HepG2 (cell line): ENCODE results near the gene ANKRD11. TPM values are rescaled to one million over a fixed set of nuclear protein-coding genes. Genes with fewer than 3 reads are reported as not detected.

Source experiments
- ATRX ChIP-seq: sonication (generic); formaldehyde crosslinking; IDR thresholded peaks from 2 replicates; pipeline ENCODE4 v1.4.0; 2020; ENCODE audit warnings: missing genetic modification reagents, borderline replicate concordance
- ETV6 ChIP-seq: sonication (generic); formaldehyde crosslinking; conservative IDR thresholded peaks from 2 replicates; pipeline ENCODE4 v1.4.0; 2020; ENCODE audit warnings: missing genetic modification reagents
- FOXM1 ChIP-seq: sonication (generic); formaldehyde crosslinking; IDR thresholded peaks from 2 replicates; pipeline ENCODE4 v1.5.0; 2020; ENCODE audit warnings: missing genetic modification reagents
- GFI1 ChIP-seq: sonication (generic); formaldehyde crosslinking; IDR thresholded peaks from 2 replicates; pipeline ENCODE4 v1.5.0; 2020; ENCODE audit warnings: missing genetic modification reagents, mild to moderate bottlenecking, borderline replicate concordance
- GTF3A ChIP-seq: sonication (generic); formaldehyde crosslinking; conservative IDR thresholded peaks from 2 replicates; pipeline ENCODE4 v1.4.0; 2020; ENCODE audit warnings: mild to moderate bottlenecking, missing genetic modification reagents
- HOXA5 ChIP-seq: sonication (generic); formaldehyde crosslinking; IDR thresholded peaks from 2 replicates; pipeline ENCODE4 v1.4.0; 2020; ENCODE audit warnings: missing genetic modification reagents
- MAFK ChIP-seq, 2 experiments: IDR thresholded peaks in 1 of 2; conservative IDR thresholded peaks in 1 of 2; 2 replicates each; pipeline ENCODE4 v1.6.1; 2011; ENCODE audit warnings: improper control_type of control experiment in 2 of 2, low read length in 2 of 2
- MNT ChIP-seq: fragments of 450-650 bp; IDR thresholded peaks from 2 replicates; pipeline ENCODE4 v1.6.1; 2016
- SKI ChIP-seq: fragments of 450-650 bp; IDR thresholded peaks from one replicate; pipeline ENCODE4 v1.6.1; 2018; ENCODE audit warnings: mild to moderate bottlenecking; ENCODE audit not compliant: partially characterized antibody
- SMAD1 ChIP-seq: sonication (generic); formaldehyde crosslinking; IDR thresholded peaks from 2 replicates; pipeline ENCODE4 v1.4.0; 2020; ENCODE audit warnings: missing genetic modification reagents, low read depth, mild to moderate bottlenecking, borderline replicate concordance
- TBL1XR1 ChIP-seq: fragments of 150-350 bp; IDR thresholded peaks from 2 replicates; pipeline ENCODE4 v1.6.1; 2014; ENCODE audit warnings: borderline replicate concordance, low read length; ENCODE audit not compliant: partially characterized antibody
- TSC22D2 ChIP-seq: sonication (generic); formaldehyde crosslinking; IDR thresholded peaks from 2 replicates; pipeline ENCODE4 v1.5.1; 2020; ENCODE audit warnings: missing genetic modification reagents, mild to moderate bottlenecking, borderline replicate concordance
- UBTF ChIP-seq: sonication (generic); formaldehyde crosslinking; IDR thresholded peaks from 2 replicates; pipeline ENCODE4 v1.4.0; 2020; ENCODE audit warnings: mild to moderate bottlenecking, missing genetic modification reagents
- ZNF230 ChIP-seq: sonication (generic); formaldehyde crosslinking; IDR thresholded peaks from 2 replicates; pipeline ENCODE4 v1.4.0; 2020; ENCODE audit warnings: mild to moderate bottlenecking, missing genetic modification reagents
- ZNF280B ChIP-seq: sonication (generic); formaldehyde crosslinking; IDR thresholded peaks from 2 replicates; pipeline ENCODE4 v1.5.0; 2020; ENCODE audit warnings: missing genetic modification reagents, mild to moderate bottlenecking, borderline replicate concordance
- ZNF597 ChIP-seq: sonication (generic); formaldehyde crosslinking; IDR thresholded peaks from 2 replicates; pipeline ENCODE4 v1.5.0; 2020; ENCODE audit warnings: missing genetic modification reagents
- ZNF605 ChIP-seq: sonication (generic); formaldehyde crosslinking; IDR thresholded peaks from 2 replicates; pipeline ENCODE4 v1.8.0; 2022; ENCODE audit warnings: mild to moderate bottlenecking, missing genetic modification reagents
- ZNF687 ChIP-seq: sonication (generic); formaldehyde crosslinking; IDR thresholded peaks from 2 replicates; pipeline ENCODE4 v1.5.1; 2020; ENCODE audit warnings: mild to moderate bottlenecking, missing genetic modification reagents, moderate library complexity
- ZNF724P ChIP-seq: sonication (generic); formaldehyde crosslinking; IDR thresholded peaks from 2 replicates; pipeline ENCODE4 v1.8.0; 2022; ENCODE audit warnings: missing genetic modification reagents, borderline replicate concordance
- ZSCAN21 ChIP-seq: sonication (generic); formaldehyde crosslinking; IDR thresholded peaks from 2 replicates; pipeline ENCODE4 v1.8.0; 2022; ENCODE audit warnings: mild to moderate bottlenecking, missing genetic modification reagents, moderate library complexity, borderline replicate concordance
- polyA plus RNA-seq, 8 experiments: library from polyadenylated mRNA; depleted of rRNA in 3 of 8; stranded (reverse) in 7 of 8; unstranded in 1 of 8; fragments of >200 nt; fragmentation: Illumina TruSeq in 4 of 8; extraction: Trizol in 4 of 8; gene quantifications; 2 replicates each; pipeline versions ENCODE4 v1.2.1 to v1.2.3, GENCODE V29; 2011 to 2016; ENCODE audit warnings: low read depth in 4 of 8, missing spikeins in 1 of 8, mixed read lengths in 1 of 8; ENCODE audit not compliant: insufficient read depth in 1 of 8
- total RNA-seq, 5 experiments: library from RNA; depleted of rRNA; stranded (reverse); fragments of >200 nt; fragmentation: Illumina TruSeq; extraction: Trizol; gene quantifications; 2 replicates each; pipeline ENCODE4 v1.2.3, GENCODE V29; 2016; ENCODE audit warnings: low read depth in 1 of 5

Gene ANKRD11
- total and polyA plus RNA-seq, 2 of the 13 experiments (the other 11 are each of a cell fraction or from before 2014, with no cell fraction given) = 21.4 to 38.4 TPM

- TF ChIP-seq ZSCAN21 (no peak), GTF3A (no peak), TSC22D2 (CRISPR knock-in tag) (0 out of 2 replicates have a peak, but pooled peaks have one; percentile 33), ZNF724P (CRISPR knock-in tag) (0 out of 2 replicates have a peak, but pooled peaks have one; percentile 19), UBTF (peak; percentile 12; the same call in 1 of the 2 replicates), ETV6 (CRISPR knock-in tag) (no peak), ZNF597 (CRISPR knock-in tag) (no peak), ZNF230 (CRISPR knock-in tag) (no peak), ZNF280B (no peak), HOXA5 (no peak), SKI (no peak), ZNF605 (CRISPR knock-in tag) (peak; percentile 47; the same call in 1 of the 2 replicates), TBL1XR1 (no peak), ZNF687 (CRISPR knock-in tag) (peak; percentile 54), GFI1 (CRISPR knock-in tag) (no peak), SMAD1 (0 out of 2 replicates have a peak, but pooled peaks have one; percentile 20), ATRX (CRISPR knock-in tag) (no peak), MNT (no peak), FOXM1 (CRISPR knock-in tag) (no peak), MAFK (conservative IDR thresholded peaks at IDR 0.05 in 1 of 2, IDR thresholded peaks at IDR 0.05 in 1 of 2; ENCODE audit: low read length in 2 of 2) (no peak)
Measured at GRCh38 chr16:89443727-89444084, 46.7 kb downstream of the ANKRD11 start (continued).
